RCC 7860 (cell line): ENCODE measurements around the gene FRMD1.

ENCODE experiments used
- DNase-seq: peaks from one replicate; pipeline ENCODE4 v3.0.0-alpha.2; 2015; ENCODE audit warnings: low spot score
- FAIRE-seq: peaks from 2 replicates; lab custom pipeline; 2012; peaks lifted over from hg19 to GRCh38; lab: Jason Lieb, UNC

The FRMD1 gene

DNA sequence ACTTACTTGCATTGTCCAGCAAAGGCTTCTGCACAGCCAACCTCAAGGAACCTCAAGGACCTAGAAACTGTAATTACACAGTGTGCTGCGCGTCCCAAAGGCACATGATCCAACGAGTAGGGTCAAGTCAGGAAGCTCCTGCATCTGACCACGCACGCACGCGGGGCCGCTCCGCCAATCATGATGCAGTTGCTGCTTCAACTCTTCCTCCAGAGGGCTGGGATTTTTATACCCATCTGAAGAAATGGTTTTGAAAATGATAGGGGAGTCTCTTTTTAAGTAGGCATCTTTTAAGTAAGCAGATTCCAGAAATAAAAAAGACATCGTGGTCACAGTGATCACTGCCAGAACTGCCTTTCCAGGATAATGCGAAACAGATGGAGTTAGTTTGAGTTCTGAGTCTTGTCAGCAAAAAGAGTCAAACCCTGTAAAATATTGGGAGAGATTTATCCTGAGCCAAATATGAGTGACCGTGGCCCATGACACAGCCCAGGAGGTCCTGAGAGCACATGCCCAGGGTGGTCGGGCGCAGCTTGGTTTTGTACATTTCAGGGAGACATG lies 47.5 kb downstream of the FRMD1 start:
- FAIRE-seq (no peak), DNase-seq (no peak)

DNA sequence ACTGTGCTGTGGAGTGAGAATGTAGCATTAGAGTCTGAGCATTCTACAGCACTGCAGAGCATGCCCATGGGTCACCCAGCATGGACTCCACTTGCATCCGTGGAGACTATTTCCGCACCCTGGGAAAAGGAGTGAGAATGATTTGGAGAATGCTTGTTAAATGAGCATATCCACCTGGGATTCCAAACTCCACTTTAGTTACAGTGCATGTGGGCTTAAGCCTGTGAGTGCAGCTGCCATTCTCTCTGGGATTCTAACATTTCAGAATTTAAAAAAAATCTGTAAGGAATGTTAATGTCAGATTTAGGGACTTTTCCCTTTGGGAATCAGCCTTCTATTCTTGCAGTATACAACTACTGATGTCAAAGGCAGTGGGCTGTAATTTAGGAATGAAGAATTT lies 48.1 kb downstream of the FRMD1 start:
- DNase-seq (no peak), FAIRE-seq (no peak)

DNA sequence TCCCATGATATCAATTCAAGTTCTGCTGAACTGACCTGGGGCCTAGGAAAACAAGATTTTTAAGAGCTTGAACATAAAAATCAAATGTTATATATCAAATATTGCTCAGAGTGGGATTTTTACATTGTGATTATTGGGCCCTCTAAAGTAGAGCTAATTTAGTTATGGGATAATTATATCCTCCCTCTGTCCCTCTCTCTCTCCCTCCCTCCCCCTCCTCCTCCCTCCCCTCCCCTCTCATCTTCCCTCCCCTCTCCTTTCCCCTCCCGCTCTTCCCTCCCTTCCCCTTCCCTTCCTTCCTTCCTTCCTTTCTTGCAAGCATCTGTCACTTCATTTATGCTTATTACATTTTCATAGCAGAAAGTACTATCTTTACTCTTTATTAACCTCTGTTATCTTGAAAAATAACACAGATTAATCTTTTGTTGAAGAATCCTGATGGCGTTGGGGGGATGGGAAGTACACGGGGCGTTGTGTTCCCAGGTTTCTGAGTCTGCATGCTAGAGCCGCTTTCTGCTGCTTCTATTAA lies 48.7 kb downstream of the FRMD1 start:
- DNase-seq = no peak
- no peak for FAIRE-seq

DNA sequence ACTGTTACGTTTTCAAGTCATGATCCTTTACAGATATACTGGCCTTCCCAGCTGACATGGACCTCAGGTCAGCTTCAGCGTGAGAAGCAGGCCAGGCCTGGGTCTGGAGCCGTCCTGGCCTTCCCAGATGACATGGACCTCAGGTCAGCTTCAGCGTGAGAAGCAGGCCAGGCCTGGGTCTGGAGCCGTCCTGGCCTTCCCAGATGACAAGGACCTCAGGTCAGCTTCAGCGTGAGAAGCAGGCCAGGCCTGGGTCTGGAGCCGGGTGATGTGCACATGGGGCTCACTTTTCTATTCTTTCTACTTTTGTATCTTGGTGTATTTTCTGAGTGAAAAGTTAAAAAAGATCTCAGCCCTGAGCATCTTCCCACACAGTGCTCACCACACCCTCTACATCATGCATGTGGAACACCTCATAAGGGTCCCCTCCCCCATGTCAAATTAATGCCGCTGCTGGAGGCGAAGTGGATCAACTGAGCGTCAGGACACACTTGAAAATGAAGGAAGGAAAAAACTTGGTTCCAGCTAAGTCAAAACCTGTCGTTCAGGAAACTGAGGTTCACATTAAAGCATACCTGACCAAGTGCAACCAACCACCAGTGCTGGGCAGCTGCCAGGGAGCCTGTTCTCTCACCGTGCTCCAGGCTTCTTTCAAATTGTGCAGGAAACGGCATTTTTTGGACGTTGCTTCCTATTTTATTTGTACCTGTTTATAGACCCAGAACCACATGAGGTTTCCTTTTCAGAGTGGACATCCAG lies 49.4 kb downstream of the FRMD1 start:
- DNase-seq = no peak
- no peak for FAIRE-seq

DNA sequence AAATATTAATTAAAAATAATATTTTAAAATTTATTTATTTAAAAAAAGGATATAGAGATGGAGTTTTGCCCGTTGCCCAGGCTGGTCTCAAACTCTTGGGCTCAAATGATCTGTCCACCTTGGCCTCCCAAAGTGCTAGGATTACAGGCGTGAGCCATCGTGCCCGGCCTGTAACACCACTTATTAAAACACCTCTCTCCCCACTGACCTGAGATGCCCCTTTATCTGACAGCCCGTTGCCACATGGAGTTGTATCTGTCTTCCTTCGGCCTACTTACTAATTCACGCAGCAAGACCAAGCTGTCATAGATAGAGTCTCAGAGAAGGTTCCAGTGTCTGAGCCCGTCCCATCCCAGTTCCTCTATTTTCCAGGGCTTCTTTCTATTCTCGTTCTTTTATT lies 50.8 kb downstream of the FRMD1 start:
- DNase-seq (no peak), FAIRE-seq (no peak)

DNA sequence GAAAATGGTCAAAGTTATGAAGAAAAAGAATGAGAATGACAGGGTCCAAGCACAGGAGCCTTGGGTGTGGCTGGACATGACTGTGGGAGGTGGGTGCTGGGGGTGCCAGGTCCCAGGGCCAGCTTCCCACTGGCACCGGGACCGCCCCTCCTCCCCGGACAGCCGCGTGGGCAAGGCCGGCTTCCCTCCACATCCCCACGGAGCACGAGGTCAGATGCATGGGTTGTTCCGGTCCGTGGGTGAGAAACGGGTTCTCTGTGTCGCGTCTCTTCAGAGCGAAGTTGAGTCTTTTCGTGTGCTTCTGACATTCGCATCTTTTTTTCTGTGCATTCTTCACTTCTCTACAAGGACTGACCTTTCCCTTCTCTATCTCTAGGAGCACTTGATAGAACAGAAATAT lies 51.5 kb downstream of the FRMD1 start:
- FAIRE-seq (no peak), DNase-seq (no peak)

DNA sequence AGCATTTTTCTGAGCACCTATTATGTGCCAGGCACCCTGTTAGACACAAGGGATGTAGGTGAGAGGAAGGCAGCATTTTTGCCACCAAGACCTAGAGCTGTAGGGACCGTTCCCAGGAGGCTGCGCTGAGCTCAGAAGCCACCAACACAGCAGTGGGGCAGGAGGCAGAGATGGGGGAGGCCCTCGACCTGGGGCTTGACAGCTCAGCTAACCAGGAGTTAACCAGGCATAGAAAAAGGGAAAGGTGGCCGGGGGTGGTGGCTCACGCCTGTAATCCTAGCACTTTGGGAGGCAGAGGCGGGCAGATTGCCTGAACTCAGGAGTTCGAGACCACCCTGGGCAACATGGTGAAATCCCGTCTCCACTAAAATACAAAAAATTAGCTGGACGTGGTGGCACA lies 52.1 kb downstream of the FRMD1 start:
- DNase-seq (no peak), FAIRE-seq (no peak)

DNA sequence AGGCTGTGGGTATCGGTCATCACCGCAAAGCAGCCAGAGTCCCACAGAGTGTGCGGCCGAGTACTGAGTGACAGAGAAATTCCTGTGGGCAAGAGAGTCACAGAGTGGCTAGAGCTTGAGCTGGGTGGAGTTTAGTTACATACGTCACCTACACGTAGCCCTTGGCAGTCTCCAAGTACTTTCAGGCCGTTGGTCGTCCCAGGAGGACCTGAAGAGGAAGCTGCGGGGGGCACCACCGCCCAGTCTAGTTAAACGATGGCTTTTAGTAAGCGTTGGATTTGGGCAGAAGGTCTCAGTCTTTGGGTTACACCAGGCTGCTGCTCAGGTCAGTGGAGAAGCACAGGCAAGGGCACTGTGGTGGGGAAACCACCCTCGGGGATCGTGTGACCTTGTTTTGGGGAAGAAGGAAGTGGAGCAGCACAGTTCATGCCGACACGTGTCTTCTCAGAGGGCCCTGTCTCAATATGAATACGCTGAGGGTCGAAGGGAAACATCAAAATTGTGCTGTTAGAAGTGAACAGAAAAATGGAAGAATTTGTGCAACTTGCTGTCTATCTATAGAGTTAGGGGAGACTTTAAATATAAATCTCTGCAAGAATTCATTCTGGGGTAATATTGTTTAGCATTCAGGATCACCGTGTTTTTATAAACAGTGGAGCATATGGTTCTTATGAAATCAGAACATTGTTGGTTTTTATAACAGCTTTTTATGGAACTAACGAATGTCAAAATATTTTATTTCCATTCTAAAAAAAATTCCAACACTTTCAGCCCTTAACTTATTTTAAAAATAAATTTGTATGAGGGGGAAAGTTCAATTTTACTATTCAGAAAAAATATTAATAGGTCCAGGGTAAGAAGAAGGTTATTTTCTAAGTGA lies 52.9 kb downstream of the FRMD1 start:
- no peak for FAIRE-seq
- no peak for DNase-seq

DNA sequence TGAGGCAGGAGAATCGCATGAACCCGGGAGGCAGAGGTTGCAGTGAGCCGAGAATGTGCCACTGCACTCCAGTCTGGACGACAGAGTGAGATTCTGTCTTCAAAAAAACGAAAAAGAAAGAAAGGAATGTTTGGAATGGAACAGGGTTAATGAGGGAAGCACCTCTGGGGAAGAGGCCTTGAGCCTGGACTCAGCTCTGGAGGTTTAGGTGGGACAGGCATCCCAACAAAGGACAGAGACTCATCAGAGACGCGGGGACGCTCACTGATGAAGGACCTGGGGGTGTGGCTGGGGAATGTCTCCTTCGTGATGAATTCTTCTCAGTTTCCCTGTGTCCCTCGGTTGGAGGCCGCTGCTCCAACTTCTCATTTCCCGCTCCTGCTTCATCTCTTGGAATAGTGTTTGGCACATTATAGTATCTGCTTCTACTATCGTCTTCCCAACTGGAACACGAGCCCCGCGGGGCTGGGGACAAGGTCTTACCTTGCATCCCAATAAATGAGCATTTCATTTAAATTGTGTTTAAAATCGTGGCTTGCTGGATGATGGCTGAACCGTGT lies 54.0 kb downstream of the FRMD1 start:
- FAIRE-seq (no peak), DNase-seq (no peak)

DNA sequence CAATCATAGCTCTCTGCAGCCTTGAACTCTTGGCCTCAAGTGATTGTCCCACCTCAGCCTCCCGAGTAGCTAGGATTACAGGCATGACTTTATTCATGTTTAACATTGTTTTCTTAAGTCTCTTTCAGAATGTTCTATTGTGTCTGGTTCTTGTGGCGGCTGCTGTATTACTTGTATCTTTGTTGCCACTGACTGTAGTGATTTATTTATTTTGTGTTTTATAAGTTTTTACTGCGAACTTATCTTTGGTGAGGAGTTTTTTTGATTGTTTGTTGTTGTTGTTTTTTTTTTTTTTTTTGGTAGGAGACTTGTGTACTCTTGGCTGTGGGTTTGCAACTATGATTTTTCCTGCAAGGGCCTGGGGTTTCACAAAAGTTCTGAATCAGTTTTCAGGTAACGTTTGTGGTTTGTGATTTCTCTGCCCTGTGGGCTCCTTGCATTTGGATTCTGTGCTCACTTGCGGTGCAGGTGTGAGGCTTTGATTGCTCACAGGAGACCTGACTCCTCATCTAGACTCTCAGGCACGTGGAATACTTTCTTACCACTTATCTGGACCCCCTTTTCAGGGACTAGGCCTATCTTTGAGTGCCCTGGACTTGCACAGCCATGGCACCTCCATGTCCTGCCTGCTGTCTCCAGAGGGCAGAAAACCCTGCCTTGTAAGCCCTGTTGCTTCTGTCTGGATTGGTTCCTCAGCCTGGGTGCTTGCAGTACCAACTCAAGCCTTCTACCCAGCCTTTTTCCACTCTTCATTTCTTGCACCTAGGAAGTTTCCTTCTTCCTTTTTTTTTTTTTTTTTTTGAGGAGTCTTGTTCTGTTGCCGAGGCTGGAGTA lies 56.3 kb downstream of the FRMD1 start:
- DNase-seq (no peak), FAIRE-seq (no peak)

DNA sequence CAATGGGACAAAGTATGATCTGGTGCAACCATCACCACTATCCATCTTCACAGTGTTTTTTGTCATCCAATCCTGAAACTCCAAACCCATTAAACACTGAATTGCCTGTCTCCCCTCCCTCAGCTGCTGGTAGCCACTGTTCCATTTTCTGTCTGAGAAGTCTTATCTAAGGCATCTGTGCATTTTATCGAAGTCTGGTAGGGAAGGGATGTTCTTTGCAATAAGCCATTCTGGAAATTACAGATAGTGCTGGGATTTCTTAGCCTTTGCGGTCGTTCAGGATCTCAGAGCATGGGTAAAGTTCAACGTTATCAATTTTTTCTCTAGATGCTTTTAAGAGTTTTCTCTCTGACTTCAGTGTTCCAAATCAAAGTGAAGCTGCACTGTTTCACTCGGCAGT lies 57.4 kb downstream of the FRMD1 start:
- FAIRE-seq = no peak

DNA sequence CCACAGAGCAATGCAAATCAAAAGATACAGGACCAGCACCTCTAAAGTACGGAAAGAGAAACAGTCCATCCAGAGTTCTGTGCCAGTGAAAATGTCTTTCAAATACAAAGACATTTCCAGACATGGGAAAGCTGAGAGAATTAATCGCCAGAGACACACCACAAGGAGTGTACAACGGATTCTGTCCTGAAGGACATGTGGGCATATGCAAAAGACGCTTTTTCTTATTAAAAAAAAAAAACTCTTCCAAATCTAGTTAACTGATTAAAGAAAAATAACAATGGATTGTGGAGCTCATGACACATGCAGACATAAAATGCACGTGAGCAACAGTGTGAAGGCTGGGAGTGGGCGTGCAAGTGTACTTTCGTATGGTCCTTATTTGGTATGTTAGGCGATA lies 58.8 kb downstream of the FRMD1 start:
- FAIRE-seq = no peak
- no peak for DNase-seq

More for the DNA sequence above, 57.4 kb downstream of the FRMD1 start:
- DNase-seq = no peak

DNA sequence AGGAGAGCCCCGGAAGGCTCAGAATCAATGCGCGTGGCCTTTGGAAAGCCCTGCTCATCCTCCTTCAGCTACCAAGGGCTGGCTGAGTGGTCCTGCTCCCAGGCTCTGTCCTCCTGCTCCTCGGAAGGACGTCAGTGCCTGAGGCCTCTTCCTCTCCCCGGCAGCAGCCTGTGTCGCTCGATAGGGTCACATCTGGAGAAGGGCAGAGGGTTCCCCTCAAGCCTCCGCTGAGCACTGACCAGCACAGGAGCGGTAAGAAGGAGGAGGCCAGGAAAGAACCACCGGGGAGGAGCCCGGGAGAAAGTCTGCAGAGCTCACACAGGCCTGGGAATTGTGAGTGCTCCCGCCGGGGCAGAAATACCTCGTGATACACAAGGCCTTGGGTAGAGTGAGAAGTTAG lies 60.3 kb downstream of the FRMD1 start:
- DNase-seq (no peak), FAIRE-seq (no peak)

DNA sequence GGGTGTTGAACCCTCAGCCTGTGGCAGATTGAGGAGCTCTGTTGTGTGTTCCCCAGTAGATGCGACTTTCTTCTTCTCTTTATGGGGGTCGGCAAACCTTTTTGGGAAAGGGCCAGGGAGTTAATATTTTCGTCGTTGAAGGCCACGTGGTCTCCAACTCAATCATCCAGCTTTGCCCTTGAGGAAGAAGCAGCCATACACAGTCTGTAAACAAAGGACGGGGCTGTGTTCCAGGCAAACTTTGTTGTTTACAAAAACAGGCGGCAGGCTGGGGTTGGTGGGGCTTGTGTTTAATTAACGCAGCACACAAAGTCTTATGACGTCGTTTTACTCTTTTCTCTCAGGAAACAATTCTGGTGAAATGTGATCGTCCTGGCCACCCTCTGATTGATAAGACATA lies 61.4 kb downstream of the FRMD1 start:
- DNase-seq (no peak), FAIRE-seq (no peak)

DNA sequence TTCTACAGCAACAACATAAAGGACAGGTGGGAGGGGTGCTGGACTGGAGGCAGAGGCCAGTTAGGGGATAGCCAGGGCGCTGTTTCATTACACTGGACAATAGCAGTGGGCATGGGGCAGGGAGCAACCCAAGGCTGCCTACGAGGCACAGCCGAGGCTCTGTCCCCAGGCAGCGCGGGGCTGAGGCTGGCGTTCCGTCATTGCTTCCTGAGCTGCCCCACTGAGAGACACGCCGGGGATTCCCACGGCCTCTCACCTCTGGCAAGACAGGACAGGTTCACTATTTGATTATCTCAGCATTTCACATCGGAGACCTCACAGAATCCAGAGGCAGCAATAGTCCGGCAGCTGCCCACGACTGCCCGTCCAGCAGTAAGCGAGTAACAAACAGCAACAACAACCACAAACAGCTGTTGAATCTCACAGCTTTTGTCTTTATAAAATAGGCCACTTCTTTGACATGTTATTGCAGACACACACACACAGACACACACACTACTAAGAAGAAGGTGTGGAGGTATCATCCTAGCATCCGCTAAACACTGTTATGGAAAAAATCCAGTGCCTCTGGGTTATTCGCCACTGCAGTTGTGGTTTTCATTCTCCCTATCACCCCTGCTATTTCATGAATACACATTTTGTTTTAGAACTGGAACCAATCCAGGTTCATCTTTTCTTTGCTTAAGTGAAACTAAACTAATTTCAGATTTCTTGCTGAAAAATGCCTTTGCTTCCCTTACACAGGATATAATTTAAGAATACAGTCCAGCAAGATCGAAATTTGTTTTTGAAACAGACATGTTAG lies 62.1 kb downstream of the FRMD1 start:
- DNase-seq = no peak
- FAIRE-seq = no peak

DNA sequence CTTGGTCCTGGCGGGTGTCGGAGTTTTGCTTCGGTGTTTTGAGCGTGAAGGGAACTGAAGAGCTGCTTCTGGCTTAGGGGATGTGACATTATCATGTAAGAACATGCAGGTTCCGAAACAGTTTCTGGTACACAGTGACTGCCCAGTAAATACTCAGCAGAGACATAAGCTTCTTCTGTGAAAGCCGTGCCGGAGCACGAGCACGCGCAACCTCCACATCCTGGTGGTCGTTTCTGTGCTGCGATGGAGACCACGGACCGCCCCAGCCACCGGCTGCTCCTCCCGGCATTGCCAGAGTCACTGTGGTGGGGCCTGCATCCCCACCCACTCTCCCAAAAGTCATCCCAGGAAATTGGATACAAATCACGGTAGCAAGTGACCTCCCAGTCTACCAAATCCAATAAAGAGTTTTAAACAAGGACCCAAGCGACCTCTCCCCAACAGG lies 62.8 kb downstream of the FRMD1 start:
- DNase-seq (no peak), FAIRE-seq (no peak)

DNA sequence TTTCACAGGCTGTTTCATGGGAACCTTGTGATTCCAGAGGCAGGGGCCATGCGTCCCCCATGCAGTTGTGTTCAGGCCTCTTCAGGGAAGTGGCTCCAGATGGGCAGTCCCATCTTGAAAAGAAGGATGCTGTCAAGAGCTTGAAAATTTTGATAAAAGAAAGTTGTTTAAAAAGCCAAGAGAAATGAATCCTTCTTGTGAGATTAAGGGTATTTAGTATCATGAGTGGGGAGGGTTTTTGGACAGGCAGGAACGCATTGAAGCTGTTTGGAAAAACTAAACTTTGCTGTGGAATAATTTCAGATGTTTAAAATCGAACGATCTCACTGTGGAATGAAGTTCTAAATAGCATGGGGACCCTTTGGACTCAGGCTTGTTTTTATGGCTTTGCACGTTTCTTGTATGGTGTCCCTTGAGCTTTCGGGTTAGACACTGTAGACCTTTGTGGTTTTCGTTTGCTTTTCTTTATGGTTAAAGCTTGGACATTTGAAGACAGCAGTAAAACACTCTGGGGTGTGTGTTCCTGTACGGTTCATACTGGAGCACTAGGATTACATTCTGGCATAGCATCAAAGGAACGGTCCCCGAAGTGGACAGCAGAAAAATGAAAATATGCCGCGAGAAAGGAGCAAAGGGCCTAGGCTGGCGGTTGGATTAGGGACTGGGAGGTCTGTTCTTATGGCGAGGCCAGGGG lies 63.4 kb downstream of the FRMD1 start:
- FAIRE-seq (no peak), DNase-seq (no peak)

DNA sequence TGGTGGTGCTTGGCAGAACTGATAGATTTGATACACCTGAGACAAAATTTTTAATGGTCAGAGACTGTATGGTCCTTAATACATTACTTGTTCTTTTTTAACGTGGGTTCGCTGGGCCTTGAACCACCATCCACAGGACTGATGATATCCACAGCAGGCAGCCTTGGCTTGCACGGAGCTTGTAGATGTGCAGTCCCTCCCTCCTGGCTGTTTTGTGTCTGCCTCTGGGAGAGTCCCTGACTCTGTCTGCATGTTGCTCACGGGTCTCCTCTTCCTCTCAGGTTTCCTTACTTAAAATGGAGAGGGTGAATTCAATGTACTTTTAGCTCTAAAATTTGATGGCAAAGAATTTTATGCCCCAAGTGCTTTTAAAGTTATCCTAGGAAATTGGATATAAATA lies 64.0 kb downstream of the FRMD1 start:
- FAIRE-seq = no peak
- no peak for DNase-seq

DNA sequence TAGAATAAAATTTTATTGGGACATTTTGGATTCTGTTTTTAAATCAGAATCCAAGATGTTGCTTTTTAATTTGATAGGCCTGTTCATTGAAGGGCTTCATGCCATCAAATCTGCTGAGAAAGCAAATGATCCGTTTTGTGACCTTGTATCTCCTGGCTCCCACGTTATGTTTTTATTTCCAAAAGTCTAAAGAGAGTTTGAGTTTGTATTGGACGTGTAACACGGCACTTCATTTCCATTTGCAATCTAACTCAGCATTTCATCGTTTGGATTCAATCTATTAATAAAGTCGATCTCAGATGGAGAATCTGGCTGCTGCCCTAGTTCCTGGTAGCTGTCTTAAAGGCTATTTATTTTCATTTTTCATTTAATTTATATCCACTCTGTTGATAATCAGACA lies 64.6 kb downstream of the FRMD1 start:
- no peak for FAIRE-seq
- DNase-seq = no peak
